ENCODE data around the gene CCNJL.

CCNJL gene

GRCh38 chr5:160290751-160291150, 21.6 kb downstream of the CCNJL start:
- TF ChIP-seq, protein P1, sequence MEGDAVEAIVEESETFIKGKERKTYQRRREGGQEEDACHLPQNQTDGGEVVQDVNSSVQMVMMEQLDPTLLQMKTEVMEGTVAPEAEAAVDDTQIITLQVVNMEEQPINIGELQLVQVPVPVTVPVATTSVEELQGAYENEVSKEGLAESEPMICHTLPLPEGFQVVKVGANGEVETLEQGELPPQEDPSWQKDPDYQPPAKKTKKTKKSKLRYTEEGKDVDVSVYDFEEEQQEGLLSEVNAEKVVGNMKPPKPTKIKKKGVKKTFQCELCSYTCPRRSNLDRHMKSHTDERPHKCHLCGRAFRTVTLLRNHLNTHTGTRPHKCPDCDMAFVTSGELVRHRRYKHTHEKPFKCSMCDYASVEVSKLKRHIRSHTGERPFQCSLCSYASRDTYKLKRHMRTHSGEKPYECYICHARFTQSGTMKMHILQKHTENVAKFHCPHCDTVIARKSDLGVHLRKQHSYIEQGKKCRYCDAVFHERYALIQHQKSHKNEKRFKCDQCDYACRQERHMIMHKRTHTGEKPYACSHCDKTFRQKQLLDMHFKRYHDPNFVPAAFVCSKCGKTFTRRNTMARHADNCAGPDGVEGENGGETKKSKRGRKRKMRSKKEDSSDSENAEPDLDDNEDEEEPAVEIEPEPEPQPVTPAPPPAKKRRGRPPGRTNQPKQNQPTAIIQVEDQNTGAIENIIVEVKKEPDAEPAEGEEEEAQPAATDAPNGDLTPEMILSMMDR (IDR thresholded peaks at IDR 0.05; ENCODE audit: low read depth, low read length): no peak
- no peak overlapping the region for H3K4me3 ChIP-seq (ENCODE audit: low read depth, low read length)

GRCh38 chr5:160289721-160290120, 22.6 kb downstream of the CCNJL start:
- TF ChIP-seq, protein P1 (IDR thresholded peaks at IDR 0.05; ENCODE audit: low read depth, low read length): no peak
- H3K4me3 ChIP-seq (ENCODE audit: low read depth, low read length): no peak overlapping the region

- TF ChIP-seq, protein P1 (IDR thresholded peaks at IDR 0.05; ENCODE audit: low read depth, low read length): no peak
- no peak overlapping the region for H3K4me3 ChIP-seq (ENCODE audit: low read depth, low read length)
Measured at GRCh38 chr5:160289356-160289651, 23.1 kb downstream of the CCNJL start.

- TF ChIP-seq, protein P1 (IDR thresholded peaks at IDR 0.05; ENCODE audit: low read depth, low read length): no peak
- H3K4me3 ChIP-seq (ENCODE audit: low read depth, low read length): no peak overlapping the region
Measured at GRCh38 chr5:160287378-160288051, 24.8 kb downstream of the CCNJL start.

DNA sequence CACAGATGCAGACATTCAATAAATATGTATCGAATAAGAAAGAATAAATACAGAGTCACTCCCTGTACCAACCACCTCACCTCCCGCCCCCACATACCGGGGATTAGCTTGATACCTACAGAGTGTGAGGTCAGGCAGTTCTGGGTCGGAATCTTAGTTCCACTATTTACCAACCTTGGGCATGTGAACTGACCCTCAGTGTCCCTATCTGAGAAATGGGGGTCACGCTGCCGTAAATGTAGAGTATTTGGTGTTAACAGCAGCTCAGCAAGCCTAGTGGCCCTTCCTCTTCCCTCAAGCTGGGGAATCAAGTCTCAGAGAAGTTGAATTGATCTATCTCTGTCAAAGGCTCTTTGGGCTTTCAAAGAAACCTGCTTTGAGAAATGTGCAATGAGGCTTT, 25.4 kb downstream of the CCNJL start:
- H3K4me3 ChIP-seq (ENCODE audit: low read depth, low read length): no peak overlapping the region
- TF ChIP-seq, protein P1 (IDR thresholded peaks at IDR 0.05; ENCODE audit: low read depth, low read length): no peak

DNA sequence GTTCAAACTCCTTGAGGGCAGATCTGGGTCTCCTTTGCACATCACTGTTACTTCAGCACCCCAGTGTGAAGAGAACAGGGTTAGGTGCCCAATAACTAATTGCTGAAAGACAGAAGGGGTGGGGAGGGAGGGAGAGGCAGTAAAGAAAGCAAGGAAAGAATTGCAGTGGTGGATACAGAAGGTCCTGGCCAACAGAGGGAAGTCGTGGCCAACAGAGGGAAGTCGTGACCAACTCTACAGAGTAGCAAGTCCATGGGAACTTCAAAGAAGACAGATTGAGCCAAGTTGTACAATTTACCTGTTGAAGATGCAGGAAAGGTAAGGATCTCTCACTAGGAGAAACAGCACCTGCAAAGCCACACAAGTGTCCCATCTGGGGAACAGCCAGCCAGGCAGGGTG, 27.0 kb downstream of the CCNJL start:
- TF ChIP-seq, protein P1 (IDR thresholded peaks at IDR 0.05; ENCODE audit: low read depth, low read length): no peak
- H3K4me3 ChIP-seq (ENCODE audit: low read depth, low read length): no peak overlapping the region

- H3K4me3 ChIP-seq (ENCODE audit: low read depth, low read length): no peak overlapping the region
- TF ChIP-seq, protein P1 (IDR thresholded peaks at IDR 0.05; ENCODE audit: low read depth, low read length): no peak
Measured at GRCh38 chr5:160284291-160284873, 28.0 kb downstream of the CCNJL start.

All from WI38 (cell line).